OCI-LY1 (cell line): ENCODE results near the gene ZNF746.

Experiments
- CTCF ChIP-seq: fragments of 200-600 bp; sonication (generic), shearing (Covaris generic); IDR thresholded peaks from 2 replicates; pipeline ENCODE4 v1.5.1; 2017; ENCODE audit warnings: mild to moderate bottlenecking, antibody characterized with exemption, low read length, moderate library complexity, mixed read lengths
- EZH2 ChIP-seq: fragments of 200-600 bp; sonication (generic), shearing (Covaris generic); IDR thresholded peaks from 2 replicates; pipeline ENCODE4 v1.8.0; 2017; ENCODE audit warnings: borderline replicate concordance, mixed run types, mild to moderate bottlenecking, antibody characterized with exemption, low read length, moderate library complexity, mixed read lengths

DNA sequence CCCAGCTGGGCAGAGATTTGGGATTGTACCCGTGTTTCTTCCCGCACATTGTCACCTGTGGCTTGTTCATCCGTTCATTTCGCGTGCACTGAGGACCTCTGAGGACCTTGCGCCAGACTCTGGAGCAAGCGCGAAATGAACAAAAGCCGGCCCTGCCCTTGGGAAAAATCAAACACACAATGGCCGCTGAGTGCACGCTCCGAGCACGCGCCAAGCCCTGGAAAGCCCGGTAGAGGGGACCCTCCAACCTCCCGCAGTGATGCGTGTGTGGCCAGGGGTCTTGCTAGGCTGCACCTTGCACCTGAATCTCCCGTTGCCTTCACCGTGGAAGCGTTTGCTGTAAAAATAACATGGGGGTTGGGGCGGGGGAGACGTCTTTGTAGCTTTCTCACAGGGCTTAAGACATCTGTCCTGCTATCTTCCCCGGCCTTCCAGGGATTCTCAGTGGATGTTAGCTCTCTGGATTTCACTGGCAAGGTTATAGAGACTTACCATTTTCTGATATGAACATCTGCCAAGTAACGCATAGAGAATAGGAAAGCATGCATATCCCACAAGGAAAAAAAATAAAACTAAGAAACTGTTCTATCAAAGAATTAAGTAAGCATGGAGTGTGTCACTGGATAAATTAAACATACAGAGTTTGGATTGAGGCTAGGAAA lies 74.0 kb downstream of the ZNF746 start:
- no peak for TF ChIP-seq CTCF
- no peak for TF ChIP-seq EZH2
